ENCODE results near the gene ACE. TPM values are rescaled to one million over a fixed set of nuclear protein-coding genes. Genes with fewer than 3 reads are reported as not detected.
A peak's percentile ranks its signal among the peaks of the same experiment; 100 is the strongest.

The ACE gene
- total and polyA plus RNA-seq, 4 donors: 5.5 to 87.3 (median 35.3) TPM

DNA sequence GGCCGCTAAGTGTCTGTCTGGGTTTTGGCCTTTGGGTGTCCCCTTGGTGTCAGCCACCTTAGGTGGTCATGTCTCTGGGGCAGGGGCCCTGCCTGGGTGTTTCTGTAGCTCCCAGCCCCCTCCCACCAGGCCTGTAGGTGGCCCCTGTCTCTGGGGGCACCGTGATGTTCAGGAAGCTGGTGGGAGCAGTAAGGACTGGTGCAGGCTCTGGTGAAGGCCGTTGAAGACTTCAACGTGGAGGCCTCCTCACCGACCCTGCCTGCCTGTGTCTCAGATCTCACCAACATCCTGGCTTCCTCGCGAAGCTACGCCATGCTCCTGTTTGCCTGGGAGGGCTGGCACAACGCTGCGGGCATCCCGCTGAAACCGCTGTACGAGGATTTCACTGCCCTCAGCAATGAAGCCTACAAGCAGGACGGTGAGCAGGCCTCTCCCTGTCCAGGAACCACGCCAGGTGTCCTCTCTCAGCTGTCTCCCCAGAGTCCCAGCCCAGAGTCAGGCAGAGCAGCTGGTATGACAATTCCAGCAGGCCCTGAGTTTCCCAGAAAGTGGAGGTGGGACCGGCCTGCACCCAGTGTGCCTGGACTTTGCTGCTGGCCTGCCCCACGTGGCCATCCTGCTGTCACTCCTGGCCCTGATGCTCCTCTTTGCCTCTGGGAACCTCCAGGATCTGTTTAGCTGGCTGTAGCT lies 2.8 kb downstream of the ACE start:
- Histone ChIP-seq H3K9me3 (ENCODE audit: control insufficient read depth in 4 of 4, insufficient read depth in 3 of 4, low read length in 3 of 4) (no peaks in the 10 kb centered on the region), H3K4me3 (no peak overlapping the region), H3K27me3 (ENCODE audit: control insufficient read depth in 3 of 3, insufficient read depth in 3 of 3, low read length in 2 of 3) (peaks cover 0 to 25% (median 23%) of the 10 kb centered on the region in 3 donors), H3K36me3 (ENCODE audit: control insufficient read depth in 4 of 4, insufficient read depth in 4 of 4, low read length in 4 of 4) (no peaks in the 10 kb centered on the region), H3K9ac (ENCODE audit: insufficient read depth in 1 of 2, low read length in 2 of 2) (no peak overlapping the region), H3K4me1 (ENCODE audit: control insufficient read depth in 5 of 5, insufficient read depth in 5 of 5, low read length in 5 of 5) (peaks cover 0 to 17% (median 5%) of the 10 kb centered on the region in 5 donors), H3K27ac (ENCODE audit: low read depth in 1 of 2, low read length in 1 of 2) (peak overlapping the region in 1 of 2 donors; percentile 28)
- WGBS, 2 donors: 70 to 76% methylated on average over 17 of the region's 17 CpGs
- TF ChIP-seq, protein P1, sequence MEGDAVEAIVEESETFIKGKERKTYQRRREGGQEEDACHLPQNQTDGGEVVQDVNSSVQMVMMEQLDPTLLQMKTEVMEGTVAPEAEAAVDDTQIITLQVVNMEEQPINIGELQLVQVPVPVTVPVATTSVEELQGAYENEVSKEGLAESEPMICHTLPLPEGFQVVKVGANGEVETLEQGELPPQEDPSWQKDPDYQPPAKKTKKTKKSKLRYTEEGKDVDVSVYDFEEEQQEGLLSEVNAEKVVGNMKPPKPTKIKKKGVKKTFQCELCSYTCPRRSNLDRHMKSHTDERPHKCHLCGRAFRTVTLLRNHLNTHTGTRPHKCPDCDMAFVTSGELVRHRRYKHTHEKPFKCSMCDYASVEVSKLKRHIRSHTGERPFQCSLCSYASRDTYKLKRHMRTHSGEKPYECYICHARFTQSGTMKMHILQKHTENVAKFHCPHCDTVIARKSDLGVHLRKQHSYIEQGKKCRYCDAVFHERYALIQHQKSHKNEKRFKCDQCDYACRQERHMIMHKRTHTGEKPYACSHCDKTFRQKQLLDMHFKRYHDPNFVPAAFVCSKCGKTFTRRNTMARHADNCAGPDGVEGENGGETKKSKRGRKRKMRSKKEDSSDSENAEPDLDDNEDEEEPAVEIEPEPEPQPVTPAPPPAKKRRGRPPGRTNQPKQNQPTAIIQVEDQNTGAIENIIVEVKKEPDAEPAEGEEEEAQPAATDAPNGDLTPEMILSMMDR (IDR thresholded peaks at IDR 0.05; ENCODE audit: control extremely low read depth, extremely low read depth): no peak
- no peak for DNase-seq
- ATAC-seq (ENCODE audit: insufficient read depth, low FRiP score): no peak

- H3K27me3 ChIP-seq (ENCODE audit: control insufficient read depth in 3 of 3, insufficient read depth in 3 of 3, low read length in 2 of 3): peaks cover 0 to 24% (median 17%) of the 10 kb centered on the region in 3 donors
Observed at GRCh38 chr17:63480192-63480784, 3.4 kb downstream of the ACE start.

DNA sequence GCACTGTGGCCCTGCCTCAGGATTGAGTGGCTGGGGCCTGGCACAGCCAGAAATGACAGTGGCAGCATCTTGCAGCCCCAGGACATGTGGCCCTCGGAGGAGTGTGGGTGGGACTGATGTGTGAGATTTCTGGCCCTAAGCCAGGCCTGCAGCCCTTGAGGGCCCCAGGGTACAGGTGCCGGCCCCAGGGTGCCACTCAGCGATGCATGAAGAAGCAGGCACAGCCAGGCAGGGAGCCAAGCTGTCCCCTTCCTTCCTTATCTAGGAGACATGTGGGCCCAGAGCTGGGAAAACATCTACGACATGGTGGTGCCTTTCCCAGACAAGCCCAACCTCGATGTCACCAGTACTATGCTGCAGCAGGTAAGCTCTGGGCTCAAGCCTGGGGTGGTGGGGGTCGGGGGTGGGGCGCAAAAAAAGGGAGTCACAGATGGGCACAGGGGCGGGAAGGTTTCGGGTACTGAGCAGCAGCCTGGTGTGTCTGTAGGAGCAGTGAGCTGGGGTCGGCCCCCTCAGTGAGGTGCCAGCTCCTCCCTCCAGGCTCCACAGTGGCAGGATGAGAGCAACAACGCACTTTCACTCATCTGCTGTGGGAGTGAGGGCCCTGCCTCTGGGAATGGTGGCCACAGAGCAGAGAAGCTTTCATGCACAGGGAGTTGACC lies 4.1 kb downstream of the ACE start:
- 62 to 71% methylated on average over 10 to 11 of the region's 11 CpGs for WGBS, 2 donors
- no peaks in the 10 kb centered on the region for H3K36me3 ChIP-seq (ENCODE audit: control insufficient read depth in 4 of 4, insufficient read depth in 4 of 4, low read length in 4 of 4)
- no peak overlapping the region for H3K9ac ChIP-seq (ENCODE audit: insufficient read depth in 1 of 2, low read length in 2 of 2)
- peak overlapping the region in 1 of 2 donors; percentile 54 for H3K27ac ChIP-seq (ENCODE audit: low read depth in 1 of 2, low read length in 1 of 2)
- peaks cover 0 to 17% (median 10%) of the 10 kb centered on the region in 3 donors for H3K27me3 ChIP-seq (ENCODE audit: control insufficient read depth in 3 of 3, insufficient read depth in 3 of 3, low read length in 2 of 3)
- ATAC-seq (ENCODE audit: insufficient read depth, low FRiP score): no peak
- H3K9me3 ChIP-seq (ENCODE audit: control insufficient read depth in 4 of 4, insufficient read depth in 3 of 4, low read length in 3 of 4): no peaks in the 10 kb centered on the region
- TF ChIP-seq, protein P1 (IDR thresholded peaks at IDR 0.05; ENCODE audit: control extremely low read depth, extremely low read depth): no peak
- peaks cover 0 to 12% (median 5%) of the 10 kb centered on the region in 5 donors for H3K4me1 ChIP-seq (ENCODE audit: control insufficient read depth in 5 of 5, insufficient read depth in 5 of 5, low read length in 5 of 5)
- no peak for DNase-seq
- H3K4me3 ChIP-seq: no peak overlapping the region

More at GRCh38 chr17:63480192-63480784, 3.4 kb downstream of the ACE start:
- Histone ChIP-seq H3K4me1 (ENCODE audit: control insufficient read depth in 5 of 5, insufficient read depth in 5 of 5, low read length in 5 of 5) (peaks cover 0 to 17% (median 5%) of the 10 kb centered on the region in 5 donors), H3K27ac (ENCODE audit: low read depth in 1 of 2, low read length in 1 of 2) (peak overlapping the region in 1 of 2 donors; percentile 28), H3K4me3 (no peak overlapping the region), H3K9ac (ENCODE audit: insufficient read depth in 1 of 2, low read length in 2 of 2) (no peak overlapping the region), H3K9me3 (ENCODE audit: control insufficient read depth in 4 of 4, insufficient read depth in 3 of 4, low read length in 3 of 4) (no peaks in the 10 kb centered on the region), H3K36me3 (ENCODE audit: control insufficient read depth in 4 of 4, insufficient read depth in 4 of 4, low read length in 4 of 4) (no peaks in the 10 kb centered on the region)
- ATAC-seq (ENCODE audit: insufficient read depth, low FRiP score) (no peak), DNase-seq (no peak)
- 84 to 91% methylated on average over 21 of the region's 21 CpGs for WGBS, 2 donors
- TF ChIP-seq, protein P1 (IDR thresholded peaks at IDR 0.05; ENCODE audit: control extremely low read depth, extremely low read depth): no peak
